WTC11 (cell line): ENCODE measurements around the gene NIN. TPM values are rescaled to one million over a fixed set of nuclear protein-coding genes. Genes with fewer than 3 reads are reported as not detected.

Source experiments
- ATAC-seq: fragments of 200-7000 bp; cut with Tn5 transposase; 2 replicates; pipeline ENCODE4 v1.10.0; 2021; ENCODE audit warnings: mild to moderate bottlenecking, moderate library complexity
- CTCF ChIA-PET: fragments of 300-600 bp; sonication (Branson Sonifier 250); formaldehyde crosslinking; loops from one replicate; lab custom pipeline; 2021; ENCODE audit warnings: antibody characterized with exemption; lab: Charles Lee
- POLR2A ChIA-PET: fragments of 350-600 bp; sonication (Branson Sonifier 250); formaldehyde crosslinking; loops from one replicate; lab custom pipeline; 2021; ENCODE audit warnings: antibody characterized with exemption; lab: Charles Lee
- DNase-seq: peaks from one replicate; pipeline ENCODE4 v3.0.0; 2021; ENCODE audit warnings: low spot score
- H3K27ac Mint-ChIP-seq: 2 replicates; pipeline ENCODE4 v1.8.0; 2021; ENCODE audit warnings: mixed read lengths
- H3K27me3 Mint-ChIP-seq: 2 replicates; pipeline ENCODE4 v1.8.0; 2021; ENCODE audit warnings: low read depth, mild to moderate bottlenecking, moderate library complexity, mixed read lengths
- H3K36me3 Mint-ChIP-seq: 2 replicates; pipeline ENCODE4 v1.8.0; 2021; ENCODE audit warnings: mixed read lengths
- H3K4me1 Mint-ChIP-seq: 2 replicates; pipeline ENCODE4 v1.8.0; 2022; ENCODE audit warnings: mixed read lengths
- H3K4me3 Mint-ChIP-seq: 2 replicates; pipeline ENCODE4 v1.8.0; 2021; ENCODE audit warnings: mild to moderate bottlenecking, moderate library complexity, mixed read lengths
- H3K9me3 Mint-ChIP-seq: 2 replicates; pipeline ENCODE4 v1.8.0; 2021; ENCODE audit warnings: mixed read lengths
- AFF4 ChIP-seq: sonication (generic); formaldehyde crosslinking; IDR thresholded peaks from 2 replicates; pipeline ENCODE4 v1.8.1; 2023; ENCODE audit warnings: mild to moderate bottlenecking, missing genetic modification reagents, borderline replicate concordance
- AR ChIP-seq: fragments of 250-450 bp; sonication (Bioruptor Pico); IDR thresholded peaks from 2 replicates; pipeline ENCODE4 v1.9.0; 2021; ENCODE audit warnings: mild to moderate bottlenecking
- ATF2 ChIP-seq: sonication (generic); formaldehyde crosslinking; IDR thresholded peaks from 2 replicates; pipeline ENCODE4 v1.8.1; 2022; ENCODE audit warnings: low read depth, missing genetic modification reagents, borderline replicate concordance
- CREB1 ChIP-seq: sonication (generic); formaldehyde crosslinking; IDR thresholded peaks from 2 replicates; pipeline ENCODE4 v1.8.0; 2023; ENCODE audit warnings: mild to moderate bottlenecking, missing genetic modification reagents
- CTCF ChIP-seq: fragments of 200-600 bp; IDR thresholded peaks from 2 replicates; pipeline ENCODE4 v1.8.0; 2022; ENCODE audit warnings: antibody characterized with exemption
- E2F4 ChIP-seq: sonication (generic); formaldehyde crosslinking; IDR thresholded peaks from 2 replicates; pipeline ENCODE4 v1.8.1; 2022; ENCODE audit warnings: low read depth, mild to moderate bottlenecking, moderate library complexity, missing genetic modification reagents, borderline replicate concordance
- ERG ChIP-seq: fragments of 250-450 bp; sonication (Bioruptor Pico); IDR thresholded peaks from 2 replicates; pipeline ENCODE4 v1.8.0; 2021; ENCODE audit warnings: mild to moderate bottlenecking
- FOXK1 ChIP-seq: sonication (generic); formaldehyde crosslinking; IDR thresholded peaks from 2 replicates; pipeline ENCODE4 v1.8.0; 2022; ENCODE audit warnings: mild to moderate bottlenecking, moderate library complexity, missing genetic modification reagents
- HMGA2 ChIP-seq: fragments of 250-450 bp; sonication (Bioruptor Pico); IDR thresholded peaks from 2 replicates; pipeline ENCODE4 v1.4.0; 2021; ENCODE audit warnings: mild to moderate bottlenecking, moderate library complexity
- HMGXB4 ChIP-seq: sonication (generic); formaldehyde crosslinking; IDR thresholded peaks from 2 replicates; pipeline ENCODE4 v1.8.1; 2023; ENCODE audit warnings: mild to moderate bottlenecking, moderate library complexity, missing genetic modification reagents
- MAX ChIP-seq: sonication (generic); formaldehyde crosslinking; IDR thresholded peaks from 2 replicates; pipeline ENCODE4 v1.8.0; 2022; ENCODE audit warnings: mild to moderate bottlenecking, missing genetic modification reagents
- MXD4 ChIP-seq: fragments of 250-450 bp; sonication (Bioruptor Pico); IDR thresholded peaks from 2 replicates; pipeline ENCODE4 v1.8.0; 2021; ENCODE audit warnings: mild to moderate bottlenecking, moderate library complexity, borderline replicate concordance
- RELA ChIP-seq: sonication (generic); formaldehyde crosslinking; IDR thresholded peaks from 2 replicates; pipeline ENCODE4 v1.8.1; 2022; ENCODE audit warnings: missing genetic modification reagents, mild to moderate bottlenecking, borderline replicate concordance
- SOX15 ChIP-seq: fragments of 250-450 bp; sonication (Bioruptor Pico); IDR thresholded peaks from 2 replicates; pipeline ENCODE4 v1.9.0; 2021; ENCODE audit warnings: mild to moderate bottlenecking
- TEAD1 ChIP-seq: sonication (generic); formaldehyde crosslinking; IDR thresholded peaks from 2 replicates; pipeline ENCODE4 v1.8.0; 2022; ENCODE audit warnings: mild to moderate bottlenecking, missing genetic modification reagents
- total RNA-seq: library from RNA; stranded (reverse); gene quantifications from 3 replicates; pipeline ENCODE4 v1.2.3, GENCODE V29; 2021
- TF ChIP-seq, protein P1 (sequence below): sonication (generic); formaldehyde crosslinking; IDR thresholded peaks from 2 replicates; pipeline ENCODE4 v1.8.1; 2022; ENCODE audit warnings: mild to moderate bottlenecking, moderate library complexity, missing genetic modification reagents

Gene NIN
- total RNA-seq, 1 experiment from 2014 or later = 23.8 TPM

GRCh38 chr14:50762001-50762930 is 68.7 kb downstream of the NIN start (continued):
- no peak for TF ChIP-seq ERG (CRISPR knock-in tag)
- TF ChIP-seq TEAD1 = no peak
- TF ChIP-seq ATF2 (CRISPR knock-in tag) = no peak
- no peak for TF ChIP-seq AFF4
- TF ChIP-seq CTCF = no peak
- no peak for TF ChIP-seq HMGA2
- TF ChIP-seq FOXK1 (CRISPR knock-in tag) = no peak
- TF ChIP-seq, protein P1, sequence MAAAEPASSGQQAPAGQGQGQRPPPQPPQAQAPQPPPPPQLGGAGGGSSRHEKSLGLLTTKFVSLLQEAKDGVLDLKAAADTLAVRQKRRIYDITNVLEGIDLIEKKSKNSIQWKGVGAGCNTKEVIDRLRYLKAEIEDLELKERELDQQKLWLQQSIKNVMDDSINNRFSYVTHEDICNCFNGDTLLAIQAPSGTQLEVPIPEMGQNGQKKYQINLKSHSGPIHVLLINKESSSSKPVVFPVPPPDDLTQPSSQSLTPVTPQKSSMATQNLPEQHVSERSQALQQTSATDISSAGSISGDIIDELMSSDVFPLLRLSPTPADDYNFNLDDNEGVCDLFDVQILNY (CRISPR knock-in tag) = no peak

GRCh38 chr14:50759800-50760543 is 71.0 kb downstream of the NIN start:
- Mint-ChIP-seq H3K9me3 (no peaks in the 10 kb centered on the region), H3K4me3 (no peak overlapping the region), H3K27ac (peak overlapping the region; percentile 4; the same call in 1 of the 2 replicates), H3K36me3 (peaks cover 43% of the 10 kb centered on the region), H3K4me1 (no peaks in the 10 kb centered on the region), H3K27me3 (no peaks in the 10 kb centered on the region)
- ChIA-PET CTCF (interaction anchor here (0.7 to 1.7 kb wide), 5 partner anchors 9 to 411 kb away, joined by 3 to 7 read pairs (median 3); no protein-coding TSS in a partner anchor), POLR2A (no interaction called here)
- no peak for ATAC-seq
- no peak for DNase-seq
- TF ChIP-seq HMGXB4 (CRISPR knock-in tag) (no peak), MXD4 (no peak), RELA (CRISPR knock-in tag) (no peak), SOX15 (no peak), AR (CRISPR knock-in tag) (no peak), MAX (CRISPR knock-in tag) (no peak), CREB1 (CRISPR knock-in tag) (no peak), E2F4 (CRISPR knock-in tag) (no peak)
